Stimulated activated naive CD8-positive, alpha-beta T cell treated with anti-CD3 and anti-CD28 coated beads, Interleukin-15, Interleukin-2, amounts not matched to agents 100 U/mL and 50 U/mL, for 24 hours (primary cell): ENCODE results near the gene TSG101.

ENCODE experiments used
- ATAC-seq: fragments of 150-1000 bp; cut with Tn5 transposase; one replicate; pipeline ENCODE4 v1.10.0; 2021
- DNase-seq: peaks from one replicate; pipeline ENCODE4 v3.0.0; 2021

Gene TSG101

GRCh38 chr11:18526521-18527296, at the start of gene TSG101:
TSS of gene TSG101 (minus strand) at chr11:18526942. CDS start at chr11:18526816, 126 bp downstream.
- ATAC-seq (peak; percentile 96), DNase-seq (peak; percentile 95)

GRCh38 chr11:18575361-18575760, 48.6 kb upstream of the TSG101 start:
- no peak for DNase-seq
- ATAC-seq, result no peak

GRCh38 chr11:18567081-18567480, 40.3 kb upstream of the TSG101 start:
- ATAC-seq (no peak), DNase-seq (no peak)

GRCh38 chr11:18566406-18566805, 39.7 kb upstream of the TSG101 start:
- ATAC-seq (no peak), DNase-seq (no peak)

- no peak for ATAC-seq
- no peak for DNase-seq
Observed at GRCh38 chr11:18564149-18564548, 37.4 kb upstream of the TSG101 start.

GRCh38 chr11:18563090-18563730, 36.5 kb upstream of the TSG101 start:
- ATAC-seq (no peak), DNase-seq (no peak)

- ATAC-seq (no peak), DNase-seq (no peak)
Observed at GRCh38 chr11:18548001-18548400, 21.3 kb upstream of the TSG101 start.

- ATAC-seq, result no peak
- DNase-seq, result no peak
Observed at GRCh38 chr11:18540207-18541009, 13.7 kb upstream of the TSG101 start.

- no peak for DNase-seq
- ATAC-seq, result no peak
Observed at GRCh38 chr11:18536209-18536608, 9.5 kb upstream of the TSG101 start.

- DNase-seq (no peak), ATAC-seq (no peak)
Observed at GRCh38 chr11:18534245-18534644, 7.5 kb upstream of the TSG101 start.

- DNase-seq, result no peak
- no peak for ATAC-seq
Observed at GRCh38 chr11:18533365-18533764, 6.6 kb upstream of the TSG101 start.

GRCh38 chr11:18527512-18527911, 770 bp upstream of the TSG101 start:
- DNase-seq (no peak), ATAC-seq (no peak)

GRCh38 chr11:18526130-18526520, 617 bp downstream of the TSG101 start:
- DNase-seq (no peak), ATAC-seq (no peak)

GRCh38 chr11:18524248-18524647, 2.5 kb downstream of the TSG101 start:
- ATAC-seq (no peak), DNase-seq (no peak)

GRCh38 chr11:18523084-18523483, 3.7 kb downstream of the TSG101 start:
- DNase-seq (no peak), ATAC-seq (no peak)

GRCh38 chr11:18522388-18522787, 4.4 kb downstream of the TSG101 start:
- no peak for ATAC-seq
- DNase-seq, result no peak

- ATAC-seq (no peak), DNase-seq (no peak)
Observed at GRCh38 chr11:18521122-18521521, 5.6 kb downstream of the TSG101 start.

GRCh38 chr11:18502352-18502751, 24.4 kb downstream of the TSG101 start:
- ATAC-seq, result no peak

GRCh38 chr11:18501629-18502028, 25.1 kb downstream of the TSG101 start:
- DNase-seq (no peak), ATAC-seq (no peak)

More at GRCh38 chr11:18502352-18502751, 24.4 kb downstream of the TSG101 start:
- DNase-seq, result no peak

GRCh38 chr11:18498039-18498438, 28.7 kb downstream of the TSG101 start:
- ATAC-seq (no peak), DNase-seq (no peak)

GRCh38 chr11:18495703-18496102, 31.0 kb downstream of the TSG101 start:
- ATAC-seq (no peak), DNase-seq (no peak)

- DNase-seq (no peak), ATAC-seq (no peak)
Observed at GRCh38 chr11:18495271-18495670, 31.5 kb downstream of the TSG101 start.

- DNase-seq (no peak), ATAC-seq (no peak)
Observed at GRCh38 chr11:18493310-18493709, 33.4 kb downstream of the TSG101 start.
